Lower lobe of right lung (tissue), 2 donors: Measurements from ENCODE around the gene APCDD1. TPM values are rescaled to one million over a fixed set of nuclear protein-coding genes. Genes with fewer than 3 reads are reported as not detected.

Source experiments
- ATAC-seq, 2 donors: fragments of 200-7000 bp; cut with Tn5 transposase; one replicate each; pipeline ENCODE4 v1.9.1; 2020 to 2022; ENCODE audit warnings: mild to moderate bottlenecking in 2 of 2, moderate library complexity in 2 of 2
- DNase-seq: peaks from one replicate; pipeline ENCODE4 v3.0.0-alpha.2; 2020
- H3K27ac ChIP-seq: fragments of 200-600 bp; one replicate; pipeline ENCODE4 v1.8.0; 2022
- H3K27me3 ChIP-seq: fragments of 200-600 bp; one replicate; pipeline ENCODE4 v1.8.0; 2022; ENCODE audit warnings: low read depth
- H3K36me3 ChIP-seq: fragments of 200-600 bp; one replicate; pipeline ENCODE4 v1.8.0; 2022; ENCODE audit warnings: mild to moderate bottlenecking
- H3K4me1 ChIP-seq: fragments of 200-600 bp; one replicate; pipeline ENCODE4 v1.8.0; 2022
- H3K4me3 ChIP-seq: fragments of 200-600 bp; one replicate; pipeline ENCODE4 v1.8.0; 2022; ENCODE audit warnings: mild to moderate bottlenecking
- H3K9me3 ChIP-seq: fragments of 200-600 bp; one replicate; pipeline ENCODE4 v1.8.0; 2022
- intact Hi-C: fragments of 100-400 bp; cut with DNase I; formaldehyde crosslinking; loops from one replicate; pipeline ENCODE4 v1.11.0; 2022
- total RNA-seq: library from RNA; stranded (reverse); fragmentation: NEBNext Ultra II Directional; extraction: Animal tissue kit (Norgen Biotek cat#: 25700); gene quantifications from one replicate; pipeline ENCODE4 v1.2.1, GENCODE V29; 2021
- TF ChIP-seq, protein P1 (sequence below): fragments of 200-600 bp; IDR thresholded peaks from one replicate; pipeline ENCODE4 v1.8.0; 2022; ENCODE audit warnings: antibody characterized with exemption, mild to moderate bottlenecking
- donor health status: DM: no; HTN: yes; CAD: no; lungs with severe emphysema.

The APCDD1 gene
- total RNA-seq, 1 donor from 2014 or later = 33.4 TPM

DNA sequence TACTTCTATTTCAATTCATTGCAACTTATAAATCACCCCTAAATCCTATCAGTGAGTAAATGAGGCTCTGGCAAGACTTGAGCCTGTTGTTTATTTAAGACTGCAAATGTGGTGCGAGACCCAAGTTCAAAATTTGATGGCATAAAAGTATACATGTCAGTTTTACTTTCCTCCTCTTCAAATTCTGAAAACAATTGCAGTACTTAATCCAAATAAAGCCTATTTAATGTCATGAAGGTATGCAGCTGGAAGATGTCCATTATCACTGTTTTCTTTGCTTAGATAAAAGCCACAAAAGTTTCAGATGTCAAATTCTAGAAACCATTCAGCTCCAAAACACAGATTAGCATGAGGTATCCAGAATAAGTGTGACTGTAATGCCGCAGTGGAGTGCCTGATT lies 3.3 kb downstream of the APCDD1 start:
- ATAC-seq (no peak), DNase-seq (no peak)
- TF ChIP-seq, protein P1, sequence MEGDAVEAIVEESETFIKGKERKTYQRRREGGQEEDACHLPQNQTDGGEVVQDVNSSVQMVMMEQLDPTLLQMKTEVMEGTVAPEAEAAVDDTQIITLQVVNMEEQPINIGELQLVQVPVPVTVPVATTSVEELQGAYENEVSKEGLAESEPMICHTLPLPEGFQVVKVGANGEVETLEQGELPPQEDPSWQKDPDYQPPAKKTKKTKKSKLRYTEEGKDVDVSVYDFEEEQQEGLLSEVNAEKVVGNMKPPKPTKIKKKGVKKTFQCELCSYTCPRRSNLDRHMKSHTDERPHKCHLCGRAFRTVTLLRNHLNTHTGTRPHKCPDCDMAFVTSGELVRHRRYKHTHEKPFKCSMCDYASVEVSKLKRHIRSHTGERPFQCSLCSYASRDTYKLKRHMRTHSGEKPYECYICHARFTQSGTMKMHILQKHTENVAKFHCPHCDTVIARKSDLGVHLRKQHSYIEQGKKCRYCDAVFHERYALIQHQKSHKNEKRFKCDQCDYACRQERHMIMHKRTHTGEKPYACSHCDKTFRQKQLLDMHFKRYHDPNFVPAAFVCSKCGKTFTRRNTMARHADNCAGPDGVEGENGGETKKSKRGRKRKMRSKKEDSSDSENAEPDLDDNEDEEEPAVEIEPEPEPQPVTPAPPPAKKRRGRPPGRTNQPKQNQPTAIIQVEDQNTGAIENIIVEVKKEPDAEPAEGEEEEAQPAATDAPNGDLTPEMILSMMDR = no peak
- Histone ChIP-seq H3K4me1 (peaks cover 15% of the 10 kb centered on the region), H3K9me3 (no peaks in the 10 kb centered on the region), H3K36me3 (no peaks in the 10 kb centered on the region), H3K27ac (no peak overlapping the region), H3K4me3 (no peak overlapping the region), H3K27me3 (peaks cover 4% of the 10 kb centered on the region)
- intact Hi-C loops = no loop called here

DNA sequence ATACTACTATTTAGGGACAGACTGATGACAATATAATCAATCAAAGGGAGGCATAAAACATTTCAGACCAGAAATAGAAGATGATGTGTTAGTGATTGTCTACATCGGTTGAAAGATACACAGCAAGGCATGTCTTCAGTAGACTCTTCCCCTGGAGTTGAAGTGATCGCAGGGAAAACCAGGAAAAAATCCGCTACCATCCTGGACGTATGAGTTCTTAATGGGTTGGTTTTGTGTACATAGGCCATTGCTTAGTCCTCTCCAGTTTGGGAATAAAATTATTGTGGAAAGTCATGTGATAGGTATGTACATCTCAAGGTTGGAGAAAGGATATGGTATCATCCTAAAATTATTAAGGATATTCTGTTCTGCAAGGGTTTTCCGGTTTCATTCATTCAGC lies 4.3 kb downstream of the APCDD1 start:
- intact Hi-C loops = no loop called here
- ATAC-seq (no peak), DNase-seq (no peak)
- H3K4me3 ChIP-seq = no peak overlapping the region
- H3K9me3 ChIP-seq = no peaks in the 10 kb centered on the region
- H3K36me3 ChIP-seq = no peaks in the 10 kb centered on the region
- no peak overlapping the region for H3K27ac ChIP-seq
- TF ChIP-seq, protein P1 = no peak
- peaks cover 15% of the 10 kb centered on the region for H3K4me1 ChIP-seq
- peaks cover 4% of the 10 kb centered on the region for H3K27me3 ChIP-seq

DNA sequence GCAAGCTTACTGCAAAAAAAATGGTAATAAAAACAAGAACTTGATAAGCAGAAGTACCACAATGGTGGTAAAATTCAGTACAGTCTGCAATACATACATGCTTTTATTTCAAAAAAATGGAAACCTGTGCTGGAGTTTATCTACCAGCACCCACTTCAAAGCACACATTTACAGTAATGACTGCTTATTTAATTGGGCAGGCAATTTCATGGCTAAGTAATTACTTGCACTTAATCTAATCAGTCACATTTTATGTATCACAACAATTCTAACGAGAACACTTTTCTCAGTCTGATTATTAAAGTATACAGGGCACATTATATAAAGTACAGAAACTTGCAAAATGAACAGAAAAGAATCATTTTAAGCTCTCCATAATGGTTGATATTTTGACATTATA lies 5.2 kb downstream of the APCDD1 start:
- intact Hi-C loops = no loop called here
- TF ChIP-seq, protein P1 = no peak
- DNase-seq (no peak), ATAC-seq (no peak)
- Histone ChIP-seq H3K27me3 (peaks cover 4% of the 10 kb centered on the region), H3K9me3 (no peaks in the 10 kb centered on the region), H3K27ac (no peak overlapping the region), H3K36me3 (no peaks in the 10 kb centered on the region), H3K4me3 (no peak overlapping the region), H3K4me1 (peaks cover 15% of the 10 kb centered on the region)

DNA sequence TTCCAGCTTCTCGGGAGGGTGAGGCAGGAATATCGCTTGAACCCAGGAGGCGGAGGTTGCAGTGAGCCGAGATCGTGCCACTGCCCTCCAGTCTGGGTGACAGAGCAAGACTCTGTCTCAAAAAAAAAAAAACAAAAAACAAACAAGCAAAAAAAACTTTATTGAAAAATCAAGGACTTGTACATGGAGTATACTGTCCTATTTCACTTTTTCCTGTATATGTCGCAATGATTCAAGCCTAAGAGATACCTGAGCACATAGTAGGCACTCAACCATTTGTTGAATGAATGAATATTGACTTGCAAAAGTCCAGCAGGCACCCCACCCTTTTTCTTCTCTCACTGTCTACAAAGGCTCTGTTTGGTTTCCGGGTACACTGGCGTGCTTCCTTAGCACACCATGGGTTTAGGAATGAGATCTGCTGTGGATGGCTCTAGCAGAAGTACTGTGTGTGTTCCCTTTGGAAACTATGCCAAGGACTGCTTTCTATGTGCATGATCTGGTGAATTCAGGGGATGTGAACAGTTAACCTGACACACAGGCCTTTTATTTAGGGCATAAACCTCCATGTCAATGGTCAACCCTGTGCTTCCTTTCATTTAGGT lies 6.1 kb downstream of the APCDD1 start:
- no peak overlapping the region for H3K27ac ChIP-seq
- no peak for DNase-seq
- intact Hi-C loops = no loop called here
- ATAC-seq = no peak
- TF ChIP-seq, protein P1 = no peak
- H3K9me3 ChIP-seq = no peaks in the 10 kb centered on the region
- H3K4me1 ChIP-seq = peaks cover 15% of the 10 kb centered on the region
- H3K27me3 ChIP-seq = no peaks in the 10 kb centered on the region
- no peaks in the 10 kb centered on the region for H3K36me3 ChIP-seq
- no peak overlapping the region for H3K4me3 ChIP-seq

DNA sequence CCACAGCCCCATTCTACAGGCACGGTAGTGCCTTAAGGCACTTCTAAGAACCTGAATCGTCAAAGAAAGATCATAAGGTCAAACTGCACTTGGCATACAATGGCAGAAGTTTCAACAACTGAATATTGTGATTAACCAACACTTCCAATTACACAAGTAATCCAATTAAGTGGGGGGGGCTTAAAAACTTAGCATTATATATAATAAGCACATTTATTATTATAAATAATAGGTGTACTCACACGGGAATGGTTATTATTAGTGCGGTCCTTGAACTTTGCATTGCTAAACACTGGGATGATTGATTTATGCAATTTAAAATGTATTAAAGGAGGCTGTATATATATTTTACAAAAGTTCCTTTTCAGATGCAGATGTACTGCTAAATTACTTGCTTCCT lies 7.6 kb downstream of the APCDD1 start:
- no peak for DNase-seq
- ATAC-seq = no peak
- H3K4me1 ChIP-seq = peaks cover 3% of the 10 kb centered on the region
- H3K9me3 ChIP-seq = no peaks in the 10 kb centered on the region
- TF ChIP-seq, protein P1 = no peak
- no peak overlapping the region for H3K27ac ChIP-seq
- no peaks in the 10 kb centered on the region for H3K36me3 ChIP-seq
- H3K4me3 ChIP-seq = no peak overlapping the region
- H3K27me3 ChIP-seq = no peaks in the 10 kb centered on the region
- intact Hi-C loops = no loop called here
